ENCODE data around the gene TJP2. TPM values are rescaled to one million over a fixed set of nuclear protein-coding genes. Genes with fewer than 3 reads are reported as not detected.
"Not testable (repeated sequence)": the region's sequence is repeated elsewhere in the genome, so short reads cannot be mapped to it uniquely, and the experiment has no call there.

Gene TJP2
- total and polyA plus RNA-seq, 2 donors from 2014 or later: 35.9 to 148 TPM

DNA sequence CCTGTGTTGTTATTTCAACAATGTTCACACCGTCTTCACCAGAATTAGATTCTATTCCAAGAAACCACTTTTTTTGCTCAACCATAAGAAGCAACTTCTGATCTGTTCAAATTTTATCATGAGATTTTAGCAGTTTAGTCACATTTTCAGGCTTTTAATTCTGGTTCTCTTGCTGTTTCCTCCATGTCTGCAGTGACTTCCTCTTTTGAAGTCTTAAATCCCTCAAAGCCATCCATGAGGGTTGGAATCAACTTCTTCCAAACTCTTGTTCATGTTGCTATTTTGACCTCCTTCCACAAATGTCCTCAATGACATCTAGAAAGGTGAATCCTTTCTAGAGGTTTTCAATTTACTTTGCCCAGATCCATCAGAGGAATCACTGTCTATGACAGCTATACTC is 125.2 kb downstream of the TJP2 start:
- Histone ChIP-seq H3K9me3 (ENCODE audit: control insufficient read depth in 2 of 3, insufficient read depth in 1 of 3, low read length in 3 of 3) (no peaks in the 10 kb centered on the region), H3K9ac (ENCODE audit: low read length in 3 of 3) (no peak overlapping the region), H3K36me3 (ENCODE audit: control insufficient read depth in 2 of 3, insufficient read depth in 3 of 3, low read length in 3 of 3) (no peaks in the 10 kb centered on the region), H3K27me3 (ENCODE audit: control insufficient read depth, insufficient read depth, low read length) (no peaks in the 10 kb centered on the region), H3K27ac (ENCODE audit: low read depth in 2 of 2, low read length in 2 of 2) (no peak overlapping the region), H3K4me1 (ENCODE audit: control insufficient read depth in 2 of 3, insufficient read depth in 2 of 3, low read depth in 1 of 3, low read length in 3 of 3) (no peaks in the 10 kb centered on the region), H3K4me3 (ENCODE audit: low read length in 3 of 3) (no peak overlapping the region)
- TF ChIP-seq, protein P1, sequence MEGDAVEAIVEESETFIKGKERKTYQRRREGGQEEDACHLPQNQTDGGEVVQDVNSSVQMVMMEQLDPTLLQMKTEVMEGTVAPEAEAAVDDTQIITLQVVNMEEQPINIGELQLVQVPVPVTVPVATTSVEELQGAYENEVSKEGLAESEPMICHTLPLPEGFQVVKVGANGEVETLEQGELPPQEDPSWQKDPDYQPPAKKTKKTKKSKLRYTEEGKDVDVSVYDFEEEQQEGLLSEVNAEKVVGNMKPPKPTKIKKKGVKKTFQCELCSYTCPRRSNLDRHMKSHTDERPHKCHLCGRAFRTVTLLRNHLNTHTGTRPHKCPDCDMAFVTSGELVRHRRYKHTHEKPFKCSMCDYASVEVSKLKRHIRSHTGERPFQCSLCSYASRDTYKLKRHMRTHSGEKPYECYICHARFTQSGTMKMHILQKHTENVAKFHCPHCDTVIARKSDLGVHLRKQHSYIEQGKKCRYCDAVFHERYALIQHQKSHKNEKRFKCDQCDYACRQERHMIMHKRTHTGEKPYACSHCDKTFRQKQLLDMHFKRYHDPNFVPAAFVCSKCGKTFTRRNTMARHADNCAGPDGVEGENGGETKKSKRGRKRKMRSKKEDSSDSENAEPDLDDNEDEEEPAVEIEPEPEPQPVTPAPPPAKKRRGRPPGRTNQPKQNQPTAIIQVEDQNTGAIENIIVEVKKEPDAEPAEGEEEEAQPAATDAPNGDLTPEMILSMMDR (IDR thresholded peaks at IDR 0.05; ENCODE audit: borderline replicate concordance, extremely low read depth, insufficient read depth): no peak
- intact Hi-C loops (cut with DNase I): no loop called here
- DNase-seq: no peak
- FAIRE-seq: no peak

DNA sequence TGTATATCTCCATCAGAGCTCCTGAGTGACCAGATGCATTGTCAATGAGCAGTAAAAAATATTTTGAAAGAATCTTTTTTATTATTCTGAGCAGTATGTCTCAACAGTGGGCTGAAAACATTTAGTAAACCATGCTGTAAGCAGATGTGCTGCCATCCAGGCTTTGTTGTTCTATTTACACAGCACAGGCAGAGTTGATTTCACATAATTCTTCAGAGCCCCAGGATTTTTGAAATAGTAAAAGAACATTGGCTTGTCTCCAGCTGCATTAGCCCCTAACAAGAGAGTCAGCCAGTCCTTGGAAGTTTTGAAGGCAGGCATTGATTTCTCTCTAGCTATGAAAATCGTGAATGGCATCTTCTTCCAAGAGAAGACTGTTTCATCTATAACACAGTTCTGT is 125.7 kb downstream of the TJP2 start:
- H3K4me3 ChIP-seq (ENCODE audit: low read length in 3 of 3): no peak overlapping the region
- no peaks in the 10 kb centered on the region for H3K27me3 ChIP-seq (ENCODE audit: control insufficient read depth, insufficient read depth, low read length)
- H3K36me3 ChIP-seq (ENCODE audit: control insufficient read depth in 2 of 3, insufficient read depth in 3 of 3, low read length in 3 of 3): no peaks in the 10 kb centered on the region
- FAIRE-seq (no peak), DNase-seq (no peak)
- no peaks in the 10 kb centered on the region for H3K9me3 ChIP-seq (ENCODE audit: control insufficient read depth in 2 of 3, insufficient read depth in 1 of 3, low read length in 3 of 3)
- TF ChIP-seq, protein P1 (IDR thresholded peaks at IDR 0.05; ENCODE audit: borderline replicate concordance, extremely low read depth, insufficient read depth): no peak
- no peaks in the 10 kb centered on the region for H3K4me1 ChIP-seq (ENCODE audit: control insufficient read depth in 2 of 3, insufficient read depth in 2 of 3, low read depth in 1 of 3, low read length in 3 of 3)
- H3K9ac ChIP-seq (ENCODE audit: low read length in 3 of 3): no peak overlapping the region
- H3K27ac ChIP-seq (ENCODE audit: low read depth in 2 of 2, low read length in 2 of 2): no peak overlapping the region
- intact Hi-C loops (cut with DNase I): no loop called here

DNA sequence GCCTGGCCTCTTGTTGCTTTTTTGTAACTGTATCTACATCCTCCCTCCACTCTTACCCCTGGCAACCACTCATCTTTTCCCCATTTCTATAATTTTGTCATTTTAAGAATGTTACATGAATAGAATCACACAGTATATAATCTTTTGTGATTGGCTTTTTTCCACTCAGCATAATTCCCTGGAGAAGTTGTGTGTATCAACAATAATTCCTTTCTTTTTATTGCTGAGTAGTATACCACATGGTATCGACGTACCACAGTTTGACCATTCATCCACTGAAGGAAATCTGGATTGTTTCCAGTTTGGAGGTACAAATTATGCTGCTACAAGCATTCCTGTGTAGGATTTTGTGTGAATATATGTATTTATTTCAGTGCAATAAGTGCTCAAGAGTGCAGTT is 129.3 kb downstream of the TJP2 start:
- Histone ChIP-seq H3K4me3 (ENCODE audit: low read length in 3 of 3) (no peak overlapping the region), H3K9me3 (ENCODE audit: control insufficient read depth in 2 of 3, insufficient read depth in 1 of 3, low read length in 3 of 3) (no peaks in the 10 kb centered on the region), H3K9ac (ENCODE audit: low read length in 3 of 3) (no peak overlapping the region), H3K27ac (ENCODE audit: low read depth in 2 of 2, low read length in 2 of 2) (no peak overlapping the region), H3K27me3 (ENCODE audit: control insufficient read depth, insufficient read depth, low read length) (no peaks in the 10 kb centered on the region), H3K36me3 (ENCODE audit: control insufficient read depth in 2 of 3, insufficient read depth in 3 of 3, low read length in 3 of 3) (no peaks in the 10 kb centered on the region), H3K4me1 (ENCODE audit: control insufficient read depth in 2 of 3, insufficient read depth in 2 of 3, low read depth in 1 of 3, low read length in 3 of 3) (no peaks in the 10 kb centered on the region)
- intact Hi-C loops (cut with DNase I): no loop called here
- TF ChIP-seq, protein P1 (IDR thresholded peaks at IDR 0.05; ENCODE audit: borderline replicate concordance, extremely low read depth, insufficient read depth): no peak
- FAIRE-seq (no peak), DNase-seq (no peak)

DNA sequence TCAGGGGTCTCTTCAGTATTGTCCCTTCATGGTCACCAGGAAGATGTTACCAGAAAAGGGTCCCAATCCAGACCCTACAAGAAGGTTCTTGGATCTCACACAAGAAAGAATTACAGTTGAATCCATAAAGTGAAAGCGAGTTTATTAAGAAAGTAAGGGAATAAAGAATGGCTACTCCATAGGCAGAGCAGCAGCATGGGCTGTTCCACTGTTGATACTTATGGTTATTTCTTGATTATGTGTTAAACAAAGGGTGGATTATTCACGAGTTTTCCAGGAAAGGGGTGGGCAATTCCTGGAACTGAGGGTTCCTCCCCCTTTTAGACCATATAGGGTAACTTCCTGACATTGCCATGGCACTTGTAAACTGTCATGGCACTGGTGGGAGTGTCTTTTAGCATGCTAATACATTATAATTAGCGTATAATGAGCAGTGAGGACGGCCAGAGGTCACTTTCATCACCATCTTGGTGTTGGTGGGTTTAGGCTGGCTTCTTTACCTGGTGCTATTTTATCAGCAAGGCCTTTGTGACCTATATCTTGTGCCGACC is 132.9 kb downstream of the TJP2 start:
- FAIRE-seq; H3K36me3 ChIP-seq (ENCODE audit: control insufficient read depth in 2 of 3, insufficient read depth in 3 of 3, low read length in 3 of 3); H3K27me3 ChIP-seq (ENCODE audit: control insufficient read depth, insufficient read depth, low read length); H3K9me3 ChIP-seq (ENCODE audit: control insufficient read depth in 2 of 3, insufficient read depth in 1 of 3, low read length in 3 of 3); DNase-seq; intact Hi-C loops (cut with DNase I); H3K4me3 ChIP-seq (ENCODE audit: low read length in 3 of 3); H3K4me1 ChIP-seq (ENCODE audit: control insufficient read depth in 2 of 3, insufficient read depth in 2 of 3, low read depth in 1 of 3, low read length in 3 of 3); H3K27ac ChIP-seq (ENCODE audit: low read depth in 2 of 2, low read length in 2 of 2); H3K9ac ChIP-seq (ENCODE audit: low read length in 3 of 3): not testable (repeated sequence)
